GM23338 (cell line): Measurements from ENCODE around the gene NYAP2. TPM values are rescaled to one million over a fixed set of nuclear protein-coding genes. Genes with fewer than 3 reads are reported as not detected.

Experiments
- ATAC-seq: fragments of 200-7000 bp; cut with Tn5 transposase; 3 replicates; pipeline ENCODE4 v1.9.1; 2020
- DNase-seq: peaks from one replicate; pipeline ENCODE4 v3.0.0-alpha.2; 2015; ENCODE audit warnings: low spot score
- H2AFZ ChIP-seq: fragments of 200-600 bp; sonication (generic); 2 replicates; pipeline ENCODE4 v1.8.0; 2016; ENCODE audit warnings: antibody characterized with exemption, mild to moderate bottlenecking, moderate library complexity
- H3F3A ChIP-seq: fragments of 200-600 bp; sonication (generic); replicated peaks from 2 replicates; pipeline ENCODE4 v1.8.0; 2017; ENCODE audit warnings: antibody characterized with exemption, mixed run types, low read depth
- H3K27ac ChIP-seq: fragments of 200-600 bp; sonication (generic); 2 replicates; pipeline ENCODE4 v1.6.1; 2016; ENCODE audit warnings: low read depth
- H3K27me3 ChIP-seq: fragments of 200-600 bp; sonication (generic); 2 replicates; pipeline ENCODE4 v1.8.0; 2016; ENCODE audit warnings: mild to moderate bottlenecking, mixed run types, moderate library complexity; ENCODE audit not compliant: insufficient read depth
- H3K36me3 ChIP-seq: fragments of 200-600 bp; sonication (generic); 2 replicates; pipeline ENCODE4 v1.8.0; 2016; ENCODE audit warnings: mild to moderate bottlenecking; ENCODE audit not compliant: insufficient read depth
- H3K4me1 ChIP-seq: fragments of 200-600 bp; sonication (generic); 2 replicates; pipeline ENCODE4 v1.8.0; 2016; ENCODE audit warnings: mild to moderate bottlenecking, moderate library complexity; ENCODE audit not compliant: insufficient read depth
- H3K4me2 ChIP-seq: fragments of 200-600 bp; sonication (generic); 2 replicates; pipeline ENCODE4 v1.7.1; 2017; ENCODE audit warnings: mixed run types
- H3K4me3 ChIP-seq: fragments of 200-600 bp; sonication (generic); 2 replicates; pipeline ENCODE4 v1.6.1; 2016; ENCODE audit warnings: mixed run types
- H3K79me2 ChIP-seq: fragments of 200-600 bp; sonication (generic); replicated peaks from 2 replicates; pipeline ENCODE4 v1.8.0; 2017; ENCODE audit warnings: mild to moderate bottlenecking; ENCODE audit not compliant: insufficient read depth
- H3K9me2 ChIP-seq: fragments of 200-600 bp; sonication (generic); 2 replicates; pipeline ENCODE4 v1.8.0; 2017; ENCODE audit not compliant: insufficient read depth
- H4K20me1 ChIP-seq: fragments of 200-600 bp; sonication (generic); replicated peaks from 2 replicates; pipeline ENCODE4 v1.8.0; 2017; ENCODE audit warnings: mild to moderate bottlenecking; ENCODE audit not compliant: insufficient read depth
- H3K27ac Mint-ChIP-seq: 2 replicates; pipeline ENCODE4 v1.8.0; 2020; ENCODE audit warnings: inconsistent platforms, mild to moderate bottlenecking, moderate library complexity, mixed read lengths
- H3K27me3 Mint-ChIP-seq: 3 replicates; pipeline ENCODE4 v1.8.0; 2022; ENCODE audit warnings: low read depth, mild to moderate bottlenecking, moderate library complexity, mixed read lengths, inconsistent platforms; ENCODE audit not compliant: insufficient read depth, poor library complexity
- H3K36me3 Mint-ChIP-seq: 3 replicates; pipeline ENCODE4 v1.8.0; 2021; ENCODE audit warnings: low read depth, mild to moderate bottlenecking, inconsistent platforms, moderate library complexity, mixed read lengths
- H3K4me1 Mint-ChIP-seq: 3 replicates; pipeline ENCODE4 v1.8.0; 2020; ENCODE audit warnings: mild to moderate bottlenecking, inconsistent platforms, mixed read lengths
- H3K4me3 Mint-ChIP-seq: 3 replicates; pipeline ENCODE4 v1.8.0; 2021; ENCODE audit warnings: moderate library complexity, mild to moderate bottlenecking, inconsistent platforms, mixed read lengths
- H3K9me3 Mint-ChIP-seq: 3 replicates; pipeline ENCODE4 v1.8.0; 2020; ENCODE audit warnings: moderate library complexity, mild to moderate bottlenecking, inconsistent platforms, mixed read lengths
- CREB1 ChIP-seq: fragments of 250-450 bp; sonication (Bioruptor Pico); IDR thresholded peaks from 2 replicates; pipeline ENCODE4 v1.5.0; 2020; ENCODE audit warnings: low read depth, mild to moderate bottlenecking, moderate library complexity
- EZH2 ChIP-seq: fragments of 200-600 bp; sonication (generic); IDR thresholded peaks from one replicate; pipeline ENCODE4 v1.8.0; 2017; ENCODE audit warnings: antibody characterized with exemption, mild to moderate bottlenecking, low read depth; ENCODE audit not compliant: unreplicated experiment
- EZH2phosphoT487 ChIP-seq: fragments of 200-600 bp; sonication (generic); IDR thresholded peaks from one replicate; pipeline ENCODE4 v1.8.1; 2018; ENCODE audit warnings: antibody characterized with exemption; ENCODE audit not compliant: unreplicated experiment
- JUNB ChIP-seq: IDR thresholded peaks from one replicate; pipeline ENCODE4 v1.6.1; 2016; ENCODE audit warnings: antibody characterized with exemption; ENCODE audit not compliant: unreplicated experiment
- NANOG ChIP-seq: IDR thresholded peaks from 2 replicates; pipeline ENCODE4 v1.6.1; 2016; ENCODE audit warnings: antibody characterized with exemption, borderline replicate concordance
- POLR2AphosphoS5 ChIP-seq: IDR thresholded peaks from 2 replicates; pipeline ENCODE4 v1.6.1; 2016; ENCODE audit warnings: antibody characterized with exemption, low read depth
- STAT1 ChIP-seq: IDR thresholded peaks from one replicate; pipeline ENCODE4 v1.6.1; 2016; ENCODE audit warnings: antibody characterized with exemption; ENCODE audit not compliant: unreplicated experiment
- ZNF114 ChIP-seq: fragments of 250-450 bp; sonication (Bioruptor Pico); IDR thresholded peaks from 2 replicates; pipeline ENCODE4 v1.5.0; 2020; ENCODE audit warnings: mild to moderate bottlenecking, moderate library complexity
- ZNF331 ChIP-seq: fragments of 250-450 bp; sonication (Bioruptor Pico); IDR thresholded peaks from 2 replicates; pipeline ENCODE4 v1.5.0; 2020; ENCODE audit warnings: low read depth, mild to moderate bottlenecking, moderate library complexity
- polyA plus RNA-seq: library from polyadenylated mRNA; unstranded; fragments of >200 nt; fragmentation: Nextera tagmentation; extraction: Ambion mirVana; gene quantifications from 2 replicates; pipeline ENCODE4 v1.2.1, GENCODE V29; 2016
- total RNA-seq: library from RNA; depleted of rRNA; stranded (reverse); fragments of >200 nt; shearing (Covaris generic); gene quantifications from 2 replicates; pipeline ENCODE4 v1.2.3, GENCODE V29; 2014
- TF ChIP-seq, protein P1 (sequence below), 2 experiments: fragments of 200-600 bp in 1 of 2; sonication (generic) in 1 of 2; conservative IDR thresholded peaks; 2 replicates each; pipeline versions ENCODE4 v1.5.1 to v1.6.1; 2016 to 2017; ENCODE audit warnings: antibody characterized with exemption in 2 of 2, low read depth in 2 of 2, mild to moderate bottlenecking in 2 of 2, moderate library complexity in 1 of 2
- TF ChIP-seq, protein P2 (sequence below): IDR thresholded peaks from one replicate; pipeline ENCODE4 v1.6.1; 2018; ENCODE audit warnings: antibody characterized with exemption; ENCODE audit not compliant: unreplicated experiment
- TF ChIP-seq, protein P3 (sequence below): fragments of 250-450 bp; sonication (Bioruptor Pico); IDR thresholded peaks from 2 replicates; pipeline ENCODE4 v1.5.0; 2020; ENCODE audit warnings: mild to moderate bottlenecking, moderate library complexity
- TF ChIP-seq, protein P4 (sequence below): IDR thresholded peaks from 2 replicates; pipeline ENCODE4 v1.6.1; 2016; ENCODE audit warnings: antibody characterized with exemption

NYAP2 gene
- total and polyA plus RNA-seq, 2 experiments from 2014 or later: not detected

DNA sequence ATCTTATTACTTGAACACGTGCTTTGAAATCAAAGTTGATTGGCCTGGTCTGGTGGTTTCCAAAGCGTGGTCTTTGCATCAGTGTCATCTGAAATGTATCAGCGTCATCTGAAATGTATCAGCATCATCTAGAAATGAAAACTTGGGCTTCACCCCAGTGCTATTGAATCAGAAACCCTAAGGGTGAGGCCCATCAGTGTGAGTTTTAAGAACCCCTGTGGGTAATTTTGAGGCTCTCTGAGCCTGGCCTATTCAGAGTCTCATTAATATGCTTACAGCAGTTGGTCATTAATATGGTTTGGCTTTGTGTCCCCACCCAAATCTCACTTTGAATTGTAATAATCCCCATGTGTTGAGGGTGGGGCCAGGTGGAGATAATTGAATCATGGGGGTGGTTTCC lies 85.2 kb downstream of the NYAP2 start:
- no peak overlapping the region for H3K27ac Mint-ChIP-seq
- H3K27me3 Mint-ChIP-seq: peaks cover 2% of the 10 kb centered on the region

More for the DNA sequence above, 85.2 kb downstream of the NYAP2 start:
- Mint-ChIP-seq H3K4me1 (no peaks in the 10 kb centered on the region), H3K4me3 (no peak overlapping the region), H3K36me3 (no peaks in the 10 kb centered on the region), H3K9me3 (no peaks in the 10 kb centered on the region)
- H3K4me1 ChIP-seq: no peaks in the 10 kb centered on the region
- no peak overlapping the region for H2AFZ ChIP-seq
- H3F3A ChIP-seq: no peaks in the 10 kb centered on the region
- H3K4me2 ChIP-seq: no peak overlapping the region
- no peak overlapping the region for H3K27ac ChIP-seq
- TF ChIP-seq CREB1 (CRISPR knock-in tag): no peak
- TF ChIP-seq, protein P1, sequence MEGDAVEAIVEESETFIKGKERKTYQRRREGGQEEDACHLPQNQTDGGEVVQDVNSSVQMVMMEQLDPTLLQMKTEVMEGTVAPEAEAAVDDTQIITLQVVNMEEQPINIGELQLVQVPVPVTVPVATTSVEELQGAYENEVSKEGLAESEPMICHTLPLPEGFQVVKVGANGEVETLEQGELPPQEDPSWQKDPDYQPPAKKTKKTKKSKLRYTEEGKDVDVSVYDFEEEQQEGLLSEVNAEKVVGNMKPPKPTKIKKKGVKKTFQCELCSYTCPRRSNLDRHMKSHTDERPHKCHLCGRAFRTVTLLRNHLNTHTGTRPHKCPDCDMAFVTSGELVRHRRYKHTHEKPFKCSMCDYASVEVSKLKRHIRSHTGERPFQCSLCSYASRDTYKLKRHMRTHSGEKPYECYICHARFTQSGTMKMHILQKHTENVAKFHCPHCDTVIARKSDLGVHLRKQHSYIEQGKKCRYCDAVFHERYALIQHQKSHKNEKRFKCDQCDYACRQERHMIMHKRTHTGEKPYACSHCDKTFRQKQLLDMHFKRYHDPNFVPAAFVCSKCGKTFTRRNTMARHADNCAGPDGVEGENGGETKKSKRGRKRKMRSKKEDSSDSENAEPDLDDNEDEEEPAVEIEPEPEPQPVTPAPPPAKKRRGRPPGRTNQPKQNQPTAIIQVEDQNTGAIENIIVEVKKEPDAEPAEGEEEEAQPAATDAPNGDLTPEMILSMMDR (conservative IDR thresholded peaks at IDR 0.05; ENCODE audit: low read depth in 2 of 2): no peak
- TF ChIP-seq, protein P2, sequence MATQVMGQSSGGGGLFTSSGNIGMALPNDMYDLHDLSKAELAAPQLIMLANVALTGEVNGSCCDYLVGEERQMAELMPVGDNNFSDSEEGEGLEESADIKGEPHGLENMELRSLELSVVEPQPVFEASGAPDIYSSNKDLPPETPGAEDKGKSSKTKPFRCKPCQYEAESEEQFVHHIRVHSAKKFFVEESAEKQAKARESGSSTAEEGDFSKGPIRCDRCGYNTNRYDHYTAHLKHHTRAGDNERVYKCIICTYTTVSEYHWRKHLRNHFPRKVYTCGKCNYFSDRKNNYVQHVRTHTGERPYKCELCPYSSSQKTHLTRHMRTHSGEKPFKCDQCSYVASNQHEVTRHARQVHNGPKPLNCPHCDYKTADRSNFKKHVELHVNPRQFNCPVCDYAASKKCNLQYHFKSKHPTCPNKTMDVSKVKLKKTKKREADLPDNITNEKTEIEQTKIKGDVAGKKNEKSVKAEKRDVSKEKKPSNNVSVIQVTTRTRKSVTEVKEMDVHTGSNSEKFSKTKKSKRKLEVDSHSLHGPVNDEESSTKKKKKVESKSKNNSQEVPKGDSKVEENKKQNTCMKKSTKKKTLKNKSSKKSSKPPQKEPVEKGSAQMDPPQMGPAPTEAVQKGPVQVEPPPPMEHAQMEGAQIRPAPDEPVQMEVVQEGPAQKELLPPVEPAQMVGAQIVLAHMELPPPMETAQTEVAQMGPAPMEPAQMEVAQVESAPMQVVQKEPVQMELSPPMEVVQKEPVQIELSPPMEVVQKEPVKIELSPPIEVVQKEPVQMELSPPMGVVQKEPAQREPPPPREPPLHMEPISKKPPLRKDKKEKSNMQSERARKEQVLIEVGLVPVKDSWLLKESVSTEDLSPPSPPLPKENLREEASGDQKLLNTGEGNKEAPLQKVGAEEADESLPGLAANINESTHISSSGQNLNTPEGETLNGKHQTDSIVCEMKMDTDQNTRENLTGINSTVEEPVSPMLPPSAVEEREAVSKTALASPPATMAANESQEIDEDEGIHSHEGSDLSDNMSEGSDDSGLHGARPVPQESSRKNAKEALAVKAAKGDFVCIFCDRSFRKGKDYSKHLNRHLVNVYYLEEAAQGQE: no peak
- TF ChIP-seq ZNF114 (CRISPR knock-in tag): no peak
- TF ChIP-seq JUNB: no peak
- TF ChIP-seq NANOG: no peak
- TF ChIP-seq POLR2AphosphoS5: no peak
- TF ChIP-seq ZNF331 (CRISPR knock-in tag): no peak
- TF ChIP-seq EZH2phosphoT487: no peak
- no peak for TF ChIP-seq EZH2
- TF ChIP-seq, protein P3, sequence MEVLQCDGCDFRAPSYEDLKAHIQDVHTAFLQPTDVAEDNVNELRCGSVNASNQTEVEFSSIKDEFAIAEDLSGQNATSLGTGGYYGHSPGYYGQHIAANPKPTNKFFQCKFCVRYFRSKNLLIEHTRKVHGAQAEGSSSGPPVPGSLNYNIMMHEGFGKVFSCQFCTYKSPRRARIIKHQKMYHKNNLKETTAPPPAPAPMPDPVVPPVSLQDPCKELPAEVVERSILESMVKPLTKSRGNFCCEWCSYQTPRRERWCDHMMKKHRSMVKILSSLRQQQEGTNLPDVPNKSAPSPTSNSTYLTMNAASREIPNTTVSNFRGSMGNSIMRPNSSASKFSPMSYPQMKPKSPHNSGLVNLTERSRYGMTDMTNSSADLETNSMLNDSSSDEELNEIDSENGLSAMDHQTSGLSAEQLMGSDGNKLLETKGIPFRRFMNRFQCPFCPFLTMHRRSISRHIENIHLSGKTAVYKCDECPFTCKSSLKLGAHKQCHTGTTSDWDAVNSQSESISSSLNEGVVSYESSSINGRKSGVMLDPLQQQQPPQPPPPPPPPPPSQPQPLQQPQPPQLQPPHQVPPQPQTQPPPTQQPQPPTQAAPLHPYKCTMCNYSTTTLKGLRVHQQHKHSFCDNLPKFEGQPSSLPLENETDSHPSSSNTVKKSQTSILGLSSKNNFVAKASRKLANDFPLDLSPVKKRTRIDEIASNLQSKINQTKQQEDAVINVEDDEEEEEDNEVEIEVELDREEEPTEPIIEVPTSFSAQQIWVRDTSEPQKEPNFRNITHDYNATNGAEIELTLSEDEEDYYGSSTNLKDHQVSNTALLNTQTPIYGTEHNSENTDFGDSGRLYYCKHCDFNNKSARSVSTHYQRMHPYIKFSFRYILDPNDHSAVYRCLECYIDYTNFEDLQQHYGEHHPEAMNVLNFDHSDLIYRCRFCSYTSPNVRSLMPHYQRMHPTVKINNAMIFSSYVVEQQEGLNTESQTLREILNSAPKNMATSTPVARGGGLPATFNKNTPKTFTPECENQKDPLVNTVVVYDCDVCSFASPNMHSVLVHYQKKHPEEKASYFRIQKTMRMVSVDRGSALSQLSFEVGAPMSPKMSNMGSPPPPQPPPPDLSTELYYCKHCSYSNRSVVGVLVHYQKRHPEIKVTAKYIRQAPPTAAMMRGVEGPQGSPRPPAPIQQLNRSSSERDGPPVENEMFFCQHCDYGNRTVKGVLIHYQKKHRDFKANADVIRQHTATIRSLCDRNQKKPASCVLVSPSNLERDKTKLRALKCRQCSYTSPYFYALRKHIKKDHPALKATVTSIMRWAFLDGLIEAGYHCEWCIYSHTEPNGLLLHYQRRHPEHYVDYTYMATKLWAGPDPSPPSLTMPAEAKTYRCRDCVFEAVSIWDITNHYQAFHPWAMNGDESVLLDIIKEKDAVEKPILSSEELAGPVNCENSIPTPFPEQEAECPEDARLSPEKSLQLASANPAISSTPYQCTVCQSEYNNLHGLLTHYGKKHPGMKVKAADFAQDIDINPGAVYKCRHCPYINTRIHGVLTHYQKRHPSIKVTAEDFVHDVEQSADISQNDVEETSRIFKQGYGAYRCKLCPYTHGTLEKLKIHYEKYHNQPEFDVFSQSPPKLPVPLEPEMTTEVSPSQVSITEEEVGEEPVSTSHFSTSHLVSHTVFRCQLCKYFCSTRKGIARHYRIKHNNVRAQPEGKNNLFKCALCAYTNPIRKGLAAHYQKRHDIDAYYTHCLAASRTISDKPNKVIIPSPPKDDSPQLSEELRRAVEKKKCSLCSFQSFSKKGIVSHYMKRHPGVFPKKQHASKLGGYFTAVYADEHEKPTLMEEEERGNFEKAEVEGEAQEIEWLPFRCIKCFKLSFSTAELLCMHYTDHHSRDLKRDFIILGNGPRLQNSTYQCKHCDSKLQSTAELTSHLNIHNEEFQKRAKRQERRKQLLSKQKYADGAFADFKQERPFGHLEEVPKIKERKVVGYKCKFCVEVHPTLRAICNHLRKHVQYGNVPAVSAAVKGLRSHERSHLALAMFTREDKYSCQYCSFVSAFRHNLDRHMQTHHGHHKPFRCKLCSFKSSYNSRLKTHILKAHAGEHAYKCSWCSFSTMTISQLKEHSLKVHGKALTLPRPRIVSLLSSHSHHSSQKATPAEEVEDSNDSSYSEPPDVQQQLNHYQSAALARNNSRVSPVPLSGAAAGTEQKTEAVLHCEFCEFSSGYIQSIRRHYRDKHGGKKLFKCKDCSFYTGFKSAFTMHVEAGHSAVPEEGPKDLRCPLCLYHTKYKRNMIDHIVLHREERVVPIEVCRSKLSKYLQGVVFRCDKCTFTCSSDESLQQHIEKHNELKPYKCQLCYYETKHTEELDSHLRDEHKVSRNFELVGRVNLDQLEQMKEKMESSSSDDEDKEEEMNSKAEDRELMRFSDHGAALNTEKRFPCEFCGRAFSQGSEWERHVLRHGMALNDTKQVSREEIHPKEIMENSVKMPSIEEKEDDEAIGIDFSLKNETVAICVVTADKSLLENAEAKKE (CRISPR knock-in tag): no peak
- no peak for TF ChIP-seq STAT1
- TF ChIP-seq, protein P4, sequence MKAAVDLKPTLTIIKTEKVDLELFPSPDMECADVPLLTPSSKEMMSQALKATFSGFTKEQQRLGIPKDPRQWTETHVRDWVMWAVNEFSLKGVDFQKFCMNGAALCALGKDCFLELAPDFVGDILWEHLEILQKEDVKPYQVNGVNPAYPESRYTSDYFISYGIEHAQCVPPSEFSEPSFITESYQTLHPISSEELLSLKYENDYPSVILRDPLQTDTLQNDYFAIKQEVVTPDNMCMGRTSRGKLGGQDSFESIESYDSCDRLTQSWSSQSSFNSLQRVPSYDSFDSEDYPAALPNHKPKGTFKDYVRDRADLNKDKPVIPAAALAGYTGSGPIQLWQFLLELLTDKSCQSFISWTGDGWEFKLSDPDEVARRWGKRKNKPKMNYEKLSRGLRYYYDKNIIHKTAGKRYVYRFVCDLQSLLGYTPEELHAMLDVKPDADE: no peak
- H3K36me3 ChIP-seq: no peaks in the 10 kb centered on the region
- H4K20me1 ChIP-seq: no peaks in the 10 kb centered on the region
- no peak for DNase-seq
- 0 out of 2 replicates have a peak, but pooled peaks cover 4% of the 10 kb centered on the region for H3K9me2 ChIP-seq
- no peak for ATAC-seq
- no peaks in the 10 kb centered on the region for H3K27me3 ChIP-seq
- no peak overlapping the region for H3K4me3 ChIP-seq
- H3K79me2 ChIP-seq: no peaks in the 10 kb centered on the region
